Fibroblast of peridontal ligament (primary cell): ENCODE data around the gene PCDH1.
"Not testable (repeated sequence)": the region's sequence is repeated elsewhere in the genome, so short reads cannot be mapped to it uniquely, and the experiment has no call there.

Source experiments
- DNase-seq: peaks from one replicate; pipeline ENCODE4 v3.0.0-alpha.2; 2010; ENCODE audit errors: extremely low read depth

Gene PCDH1

DNA sequence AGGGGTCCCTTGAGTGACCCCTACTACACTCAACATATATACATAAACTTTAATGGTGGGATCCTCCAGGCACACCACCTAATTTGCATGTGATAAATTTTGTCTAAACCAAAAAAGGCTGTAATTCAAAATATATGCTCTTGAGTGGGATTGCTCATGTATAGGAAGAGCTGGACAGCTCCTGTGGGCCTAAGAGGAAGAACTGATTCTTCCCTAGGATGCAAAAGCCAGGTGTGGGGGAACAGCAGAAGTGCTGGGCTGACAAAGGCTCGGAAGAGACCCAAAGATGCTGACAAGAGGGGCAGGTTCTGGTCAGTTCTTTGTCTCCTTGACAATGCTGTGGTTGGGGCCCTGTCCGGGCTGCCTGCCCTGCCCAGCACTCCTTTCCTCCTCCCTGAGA lies 43.9 kb downstream of the PCDH1 start:
- DNase-seq = no peak

- no peak for DNase-seq
Measured at GRCh38 chr5:141832131-141832530, 46.1 kb downstream of the PCDH1 start.

DNA sequence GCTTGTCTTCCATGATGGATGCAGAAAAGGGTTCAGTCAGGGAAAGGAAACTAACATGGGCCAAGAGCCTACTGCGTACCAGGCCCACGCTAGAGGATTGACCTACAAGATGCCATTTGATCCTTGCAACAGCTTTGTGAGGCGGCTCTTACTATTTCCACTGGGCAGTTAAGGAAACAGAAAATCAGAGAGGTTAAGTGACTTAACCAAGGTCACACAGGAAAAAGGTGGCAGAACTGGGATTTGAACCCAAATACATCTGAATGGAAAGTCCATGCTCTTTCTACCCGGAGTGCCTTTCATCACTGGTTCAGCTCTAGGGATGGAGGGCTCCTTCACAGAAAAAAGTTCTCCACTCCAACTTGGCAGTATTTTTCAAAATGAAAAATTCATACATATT lies 50.0 kb downstream of the PCDH1 start:
- DNase-seq = no peak

- peak; percentile 17 for DNase-seq
Measured at GRCh38 chr5:141826674-141827073, 51.5 kb downstream of the PCDH1 start.

DNA sequence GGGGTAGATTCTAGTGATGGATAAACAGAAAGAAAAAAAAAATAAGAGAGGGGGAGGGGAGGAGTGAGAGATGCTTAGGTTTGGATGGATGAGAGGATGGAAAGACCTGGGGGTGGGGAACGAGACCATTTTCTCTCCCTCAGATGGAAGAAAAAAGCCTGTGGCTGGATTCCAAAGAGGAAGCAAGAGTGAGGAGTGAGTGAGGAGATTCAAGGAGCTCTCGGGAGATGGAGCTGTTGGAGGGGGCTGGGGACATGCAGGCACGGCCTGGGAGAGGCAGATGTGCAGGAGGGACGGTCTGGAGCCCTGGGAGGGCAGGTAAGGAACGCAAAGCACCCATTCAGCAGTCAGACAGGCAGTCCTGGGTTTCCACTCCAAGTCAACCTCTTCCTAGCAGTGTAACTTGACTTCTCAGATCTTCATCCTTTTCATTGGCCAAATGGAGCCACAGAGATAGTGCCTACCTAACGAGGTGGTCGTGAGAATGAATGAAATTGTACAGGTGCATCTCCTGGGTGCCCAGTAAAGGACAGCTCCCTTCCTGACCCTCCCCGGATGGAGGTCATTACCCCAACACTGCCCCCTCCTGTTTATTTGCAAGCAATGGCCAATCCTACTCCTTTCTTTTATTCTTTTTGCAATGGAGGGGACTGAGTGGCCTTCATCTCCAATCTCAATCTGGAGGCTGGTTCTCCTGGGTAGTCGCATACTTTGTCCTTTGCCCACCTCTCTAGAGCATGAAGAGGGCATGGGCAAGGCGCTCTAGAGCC lies 52.2 kb downstream of the PCDH1 start:
- no peak for DNase-seq

DNA sequence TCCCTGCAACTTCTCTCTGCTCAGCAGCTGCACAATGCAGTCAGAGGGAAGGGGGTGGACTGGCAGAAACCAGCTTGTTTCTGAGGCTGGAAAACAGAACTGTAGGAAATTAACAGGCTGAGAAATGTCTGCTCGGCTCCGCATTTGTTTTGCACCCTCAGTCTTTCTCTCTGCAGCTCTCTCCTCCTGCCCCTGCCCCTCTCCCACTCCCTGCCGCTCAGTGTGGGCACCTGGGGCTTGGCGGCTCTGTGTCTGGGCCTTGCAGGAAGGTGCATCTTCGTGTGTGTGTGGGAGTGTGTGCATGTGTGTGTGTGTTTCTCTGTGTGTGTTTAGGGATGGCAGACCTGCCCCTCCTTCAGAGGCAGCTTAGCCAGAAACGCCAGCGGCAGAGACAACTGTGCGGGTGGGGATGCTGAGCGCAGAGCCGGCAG lies 53.0 kb downstream of the PCDH1 start:
- DNase-seq = no peak

- DNase-seq = no peak
Measured at GRCh38 chr5:141824717-141825116, 53.5 kb downstream of the PCDH1 start.

GRCh38 chr5:141823056-141823455 lies 55.2 kb downstream of the PCDH1 start:
- no peak for DNase-seq

GRCh38 chr5:141822144-141822543 lies 56.1 kb downstream of the PCDH1 start:
- peak; percentile 61 for DNase-seq

DNA sequence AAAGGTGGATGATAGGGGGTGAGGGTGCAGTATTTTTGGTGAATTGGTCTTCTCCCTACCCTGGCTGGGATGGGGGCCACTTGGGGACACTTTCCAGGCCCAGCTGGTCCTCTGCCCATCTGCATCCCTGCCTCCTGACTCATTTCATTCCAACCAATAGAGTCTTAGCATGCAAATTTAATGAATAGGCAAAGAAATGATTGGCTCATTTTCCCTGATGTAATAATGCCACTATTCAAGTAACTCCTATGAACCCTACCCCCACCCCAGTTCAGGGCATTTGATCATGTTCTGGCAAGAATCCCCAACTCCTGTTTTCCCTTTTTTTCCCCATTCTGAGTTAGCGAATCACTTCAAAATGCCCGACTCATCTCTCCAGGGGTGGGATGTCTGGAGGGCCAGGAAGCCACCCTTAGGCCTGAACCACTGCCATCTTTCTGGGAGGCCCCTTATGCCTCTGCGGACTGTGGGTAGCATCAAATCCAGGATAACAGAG lies 56.7 kb downstream of the PCDH1 start:
- peak; percentile 97 for DNase-seq

GRCh38 chr5:141820686-141821085 lies 57.5 kb downstream of the PCDH1 start:
- not testable (repeated sequence) for DNase-seq

DNA sequence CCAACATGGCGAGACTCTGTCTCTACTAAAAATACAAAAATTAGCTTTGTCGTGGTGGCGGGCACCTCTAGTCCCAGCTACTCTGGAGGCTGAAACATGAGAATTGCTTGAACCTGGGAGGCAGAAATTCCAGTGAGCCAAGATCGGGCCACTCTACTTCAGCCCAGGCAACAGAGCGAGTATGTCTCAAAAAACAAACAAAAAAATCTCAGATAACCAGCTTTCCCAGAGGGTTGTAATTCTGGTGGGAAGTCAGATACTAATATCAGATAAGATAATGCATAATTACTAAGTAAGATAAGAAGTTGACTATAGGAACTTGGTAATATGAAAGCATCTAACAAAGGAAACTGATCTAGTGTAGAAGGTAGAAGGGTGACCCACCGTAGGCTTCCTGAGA lies 60.6 kb downstream of the PCDH1 start:
- no peak for DNase-seq

DNA sequence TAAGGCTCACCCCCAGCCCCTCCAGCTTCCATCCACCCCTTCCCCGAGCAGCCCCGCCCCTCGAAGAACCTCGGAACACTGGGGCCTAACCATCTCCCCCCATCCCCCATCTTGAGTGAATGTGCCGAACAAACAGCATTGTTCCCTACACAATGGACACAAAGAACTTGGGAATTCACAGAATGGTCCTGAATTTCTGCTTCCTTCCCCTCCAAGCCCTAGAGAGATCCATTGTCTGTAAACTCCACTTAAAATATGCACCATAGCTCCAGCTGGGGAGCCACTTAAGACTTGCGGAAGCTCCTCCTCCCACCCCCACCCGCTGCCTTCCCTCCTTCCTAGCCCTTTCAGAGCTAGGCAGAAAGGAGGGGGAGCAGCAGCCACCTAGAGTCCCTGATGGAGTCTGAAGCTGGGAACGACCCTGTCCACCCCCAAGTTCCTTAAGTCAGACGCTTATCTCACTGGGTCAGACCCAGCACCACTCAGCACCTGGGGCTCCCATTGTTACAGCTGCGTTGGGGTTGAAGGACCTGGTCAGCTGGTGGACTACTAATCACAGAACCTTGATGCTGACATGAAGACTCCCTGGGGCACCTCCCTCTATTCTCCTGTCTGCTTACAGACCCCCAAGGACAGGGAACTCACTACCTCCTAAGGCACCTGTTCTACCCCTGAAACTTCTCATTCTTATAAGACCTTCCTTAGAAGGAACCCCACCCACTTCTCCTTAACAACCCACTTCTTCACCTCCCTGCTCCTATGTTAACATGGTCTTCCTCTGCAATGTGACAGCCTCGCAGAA lies 61.4 kb downstream of the PCDH1 start:
- no peak for DNase-seq

- DNase-seq = no peak
Measured at GRCh38 chr5:141815796-141816180, 62.4 kb downstream of the PCDH1 start.

DNA sequence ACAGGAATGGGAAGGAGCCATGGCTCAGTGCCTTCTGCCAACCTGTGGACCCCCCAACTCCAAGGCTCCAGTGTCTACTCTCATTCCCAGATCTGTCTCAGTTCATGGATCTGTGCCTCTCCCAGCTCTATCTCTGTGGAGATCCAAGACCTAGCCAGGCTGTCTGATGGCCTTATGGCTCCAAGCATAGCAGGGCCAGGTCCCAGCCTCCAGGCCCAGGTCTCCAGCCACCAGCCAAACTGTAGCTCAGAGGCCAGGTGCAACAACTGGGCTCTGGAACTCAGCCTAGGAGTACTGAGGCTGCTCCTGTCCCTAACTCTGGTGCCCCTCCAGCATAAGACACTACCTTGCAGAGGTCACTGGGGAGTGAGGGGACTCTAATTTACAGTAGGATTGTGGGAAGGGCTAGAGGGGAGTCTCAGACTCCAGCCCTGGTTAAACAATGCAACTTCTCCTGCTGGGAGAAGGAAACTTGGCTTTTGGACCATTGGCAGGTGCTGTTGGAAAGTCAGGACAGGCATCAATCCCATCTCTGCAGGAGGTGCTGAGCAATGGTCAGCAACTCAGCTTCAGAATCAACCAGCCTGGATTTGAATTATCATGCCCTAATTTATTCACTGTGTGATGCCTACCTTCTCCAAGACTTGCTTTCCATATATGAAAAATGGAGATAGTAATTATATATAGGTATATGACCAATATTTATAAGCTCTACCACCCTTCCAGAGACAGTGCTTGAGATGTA lies 63.0 kb downstream of the PCDH1 start:
- DNase-seq = no peak

- no peak for DNase-seq
Measured at GRCh38 chr5:141814064-141814964, 63.9 kb downstream of the PCDH1 start.

DNA sequence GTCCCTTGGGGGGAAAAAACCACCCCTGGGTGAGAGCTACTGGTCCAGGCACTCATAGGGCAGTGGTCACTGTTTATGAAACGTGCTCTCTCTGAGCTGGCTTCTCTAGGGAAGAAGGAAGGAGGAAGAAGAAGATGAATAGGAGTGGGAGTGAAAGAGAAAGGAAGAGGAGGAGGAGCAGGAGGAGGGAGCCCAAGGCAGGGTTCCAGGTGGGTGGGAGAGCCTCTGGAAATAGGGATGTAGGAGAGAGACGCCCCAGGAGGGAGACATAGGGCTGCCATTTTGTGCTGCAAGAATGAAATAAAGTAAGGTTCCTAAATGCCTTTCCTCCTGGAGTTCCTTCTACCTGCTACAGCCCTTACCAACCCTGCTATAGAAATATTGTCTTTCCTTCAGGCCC lies 65.7 kb downstream of the PCDH1 start:
- no peak for DNase-seq

DNA sequence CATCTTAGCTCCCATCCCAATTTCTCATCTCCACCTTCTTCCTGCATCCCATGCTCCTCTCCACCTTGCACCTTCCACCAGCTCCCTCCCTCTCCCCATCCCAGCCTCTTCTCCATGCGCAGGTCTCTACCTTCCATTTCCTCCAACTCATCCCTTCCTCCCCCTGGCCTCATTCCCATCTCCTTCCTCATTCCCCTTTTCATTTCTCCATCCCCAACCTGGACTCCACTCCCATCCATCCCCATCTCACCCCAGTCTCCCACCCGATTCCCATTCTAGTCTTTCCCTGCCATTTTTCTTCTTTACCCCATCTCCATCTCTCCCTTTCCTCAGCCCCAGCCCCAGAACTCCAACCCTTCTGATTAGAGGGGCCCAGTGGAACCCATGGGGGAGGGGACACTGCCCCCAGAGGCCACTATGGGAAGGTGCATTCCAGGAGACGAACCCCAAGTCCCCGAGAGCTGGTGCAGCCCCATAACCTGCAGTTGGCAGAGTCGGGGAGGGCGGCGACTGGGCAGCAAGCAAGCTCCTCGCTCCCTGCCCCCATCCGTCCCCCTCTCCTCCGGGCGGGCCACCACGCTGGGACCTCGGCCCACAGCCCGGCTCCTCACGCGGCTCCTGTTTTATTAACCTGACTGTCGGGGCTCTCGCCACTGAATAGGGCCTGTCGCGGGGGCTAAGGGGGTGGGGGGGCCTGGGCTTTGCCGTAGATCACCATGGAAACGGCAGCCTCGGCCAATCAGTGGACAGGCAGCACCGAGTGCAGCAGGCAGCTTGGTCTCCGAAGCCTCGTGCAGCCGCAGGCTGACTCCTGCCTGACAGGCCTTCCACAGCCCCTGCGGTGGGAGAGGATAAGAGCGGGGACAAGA lies 66.7 kb downstream of the PCDH1 start:
- DNase-seq = no peak

DNA sequence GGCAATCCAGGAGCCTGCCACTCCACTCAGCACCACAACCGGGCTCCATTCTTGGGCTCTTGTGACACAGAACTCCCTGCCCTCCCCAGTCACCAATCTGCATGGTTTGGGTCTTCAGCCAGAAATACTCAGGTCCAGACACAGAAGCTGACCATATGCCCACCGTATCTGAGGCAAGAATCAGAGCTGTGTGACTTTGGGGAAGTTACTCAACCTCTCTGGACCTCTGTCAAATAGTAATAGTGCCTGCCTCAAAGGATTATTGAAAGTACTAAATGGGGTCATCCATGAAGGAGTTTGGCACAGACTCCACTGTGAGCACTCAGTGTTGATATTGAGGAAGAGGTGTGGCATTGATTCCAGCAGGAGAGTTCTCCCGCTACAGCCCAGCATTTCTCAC lies 67.5 kb downstream of the PCDH1 start:
- DNase-seq = no peak

GRCh38 chr5:141809380-141810096 lies 68.7 kb downstream of the PCDH1 start:
- DNase-seq = no peak
